Activated gamma-delta T cell (primary cell): Measurements from ENCODE around the gene TRAPPC8.

Experiments
- DNase-seq: peaks from one replicate; lab custom pipeline; 2025; lab: John Stamatoyannopoulos, UW

Gene TRAPPC8

GRCh38 chr18:31795747-31796146 is 147.2 kb downstream of the TRAPPC8 start:
- no peak for DNase-seq

DNA sequence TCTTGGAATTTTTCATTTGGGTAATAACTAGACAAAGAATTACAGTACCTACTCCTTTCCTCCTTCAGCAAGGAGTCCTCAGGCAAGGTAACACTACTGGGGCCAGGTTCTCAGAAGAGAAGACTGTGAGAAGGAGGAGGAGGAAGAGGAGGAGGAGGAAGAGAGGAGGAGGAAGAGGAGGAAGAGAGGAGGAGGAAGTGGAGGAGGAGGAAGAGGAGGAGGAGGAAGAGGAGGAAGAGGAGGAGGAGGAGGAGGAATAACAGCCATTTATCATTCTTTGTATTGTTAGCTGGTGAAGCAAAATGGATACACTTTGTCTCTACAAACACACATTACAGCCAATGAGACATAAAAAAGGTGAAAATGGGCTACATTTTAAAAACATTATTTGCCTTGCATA is 149.4 kb downstream of the TRAPPC8 start:
- no peak for DNase-seq

- no peak for DNase-seq
These were observed 150.4 kb downstream of the TRAPPC8 start for GRCh38 chr18:31792580-31792911.

DNA sequence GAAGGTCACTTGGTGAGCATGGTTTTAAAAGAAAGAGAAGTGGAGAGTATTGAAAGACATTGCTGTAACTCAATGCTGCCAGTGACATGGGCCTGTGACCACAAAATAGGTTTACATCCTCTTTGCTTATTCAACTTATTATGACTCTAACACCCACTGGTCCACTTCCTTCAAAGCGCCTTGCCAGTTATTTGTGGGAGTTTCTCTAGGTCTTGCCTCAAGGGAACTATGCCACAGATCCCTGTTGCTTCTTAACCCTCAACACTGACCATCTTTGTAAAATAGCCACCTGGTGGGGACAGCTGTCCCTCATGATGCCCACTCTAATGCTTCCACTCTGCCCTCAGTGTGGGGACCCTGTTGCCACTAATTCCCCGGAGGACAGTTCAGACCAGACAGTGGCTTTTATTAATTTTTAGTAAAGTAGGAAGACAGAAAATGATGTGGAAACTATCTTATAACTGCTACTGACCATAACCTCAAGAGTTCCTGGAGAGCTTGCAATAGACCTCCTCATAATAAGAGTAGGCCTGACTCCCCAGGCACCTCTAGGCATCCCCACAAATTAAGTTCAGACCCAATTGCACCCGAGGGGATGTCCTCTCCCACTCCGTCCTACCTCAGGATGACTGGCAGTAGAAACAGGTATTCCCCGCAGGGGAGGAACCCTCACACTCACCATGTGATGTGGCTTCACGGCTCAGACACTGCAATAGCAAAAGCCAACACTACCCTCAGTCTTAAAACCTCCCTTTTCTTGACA is 150.9 kb downstream of the TRAPPC8 start:
- DNase-seq: no peak

- no peak for DNase-seq
These were observed 153.5 kb downstream of the TRAPPC8 start for GRCh38 chr18:31789409-31789808.

GRCh38 chr18:31783059-31783458 is 159.9 kb downstream of the TRAPPC8 start:
- no peak for DNase-seq
